Articular chondrocyte of knee joint (primary cell): ENCODE data around the gene RHPN2. TPM values are rescaled to one million over a fixed set of nuclear protein-coding genes. Genes with fewer than 3 reads are reported as not detected.

ENCODE experiments used
- small RNA-seq: library from RNA; depleted of rRNA; stranded (forward); fragments of <200 nt; gene quantifications from one replicate; pipeline ENCODE3, GENCODE V24; 2012
- total RNA-seq: library from RNA; depleted of rRNA; stranded (reverse); fragments of >200 nt; gene quantifications from 2 replicates; pipeline ENCODE4 v1.2.3, GENCODE V29; 2012

RHPN2 gene
- 0.78 and 0.86 TPM in 2 replicates for total RNA-seq

GRCh38 chr19:33064792-33065550 is at the start of gene RHPN2:
Gene RHPN2, minus strand, starts transcription at chr19:33064888. Its CDS starts 36 bp downstream, at chr19:33064852.

GRCh38 chr19:33080761-33081681 is 16.3 kb upstream of the RHPN2 start, which contains the start of gene GPATCH1:
Gene GPATCH1, plus strand, starts transcription at chr19:33081181. Its CDS starts 13 bp downstream, at chr19:33081194.

GRCh38 chr19:32971715-32972540 is 92.8 kb downstream of the RHPN2 start, which contains the start of the genes CEP89 and FAAP24:
Gene CEP89, minus strand, starts transcription at chr19:32971958. Its CDS starts 84 bp downstream, at chr19:32971874.
Gene FAAP24, plus strand, starts transcription at chr19:32972242. Its CDS starts 955 bp downstream, at chr19:32973197.

Small RNA genes lying within 50 kb of the gene (small RNA-seq; reads per million reads assigned to genes)
- gene AC008521.1, result not detected
- gene AC008521.2, result not detected

Other genes with a start within 250 kb of the RHPN2 start
- gene SLC7A9, start 195.1 kb downstream of the RHPN2 start, total RNA-seq, result 0.26 and 0.32 TPM in 2 replicates
- 20.0 and 20.8 TPM in 2 replicates for gene CEP89, start 92.9 kb downstream of the RHPN2 start, total RNA-seq
- 4.2 and 4.4 TPM in 2 replicates for gene FAAP24, start 92.6 kb downstream of the RHPN2 start, total RNA-seq
- 8.6 and 9.5 TPM in 2 replicates for gene GPATCH1, start 16.3 kb upstream of the RHPN2 start, total RNA-seq
- not detected in 2 replicates for gene WDR88, start 67.2 kb upstream of the RHPN2 start, total RNA-seq
- gene LRP3, start 129.4 kb upstream of the RHPN2 start, total RNA-seq, result 30.6 and 31.0 TPM in 2 replicates
- gene SLC7A10, start 161.0 kb upstream of the RHPN2 start, total RNA-seq, result not detected in 2 replicates
- 0.86 and 1.7 TPM in 2 replicates for gene CEBPA, start 237.6 kb upstream of the RHPN2 start, total RNA-seq